Suprapubic skin (tissue), 3 donors: ENCODE data around the gene EXD3.

ENCODE experiments used
- CTCF ChIP-seq, 2 donors: fragments of 200-600 bp in 1 of 2; fragments of 450-650 bp in 1 of 2; sonication (generic) in 1 of 2; IDR thresholded peaks; one replicate each; pipeline ENCODE4 v1.5.1; 2016 to 2019; ENCODE audit warnings: antibody characterized with exemption in 2 of 2, mild to moderate bottlenecking in 1 of 2, moderate library complexity in 1 of 2
- EP300 ChIP-seq: sonication (generic); formaldehyde crosslinking; IDR thresholded peaks from one replicate; pipeline ENCODE4 v1.6.1; 2017; ENCODE audit warnings: antibody characterized with exemption

GRCh38 chr9:137278061-137278701 is 144.8 kb downstream of the EXD3 start:
- TF ChIP-seq CTCF (IDR thresholded peaks at IDR 0.05) (no peak), EP300 (no peak)
